Endothelial cell of umbilical vein (primary cell): ENCODE data around the gene PLXNB2.

Experiments used
- EZH2 ChIP-seq: IDR thresholded peaks from 2 replicates; pipeline ENCODE4 v1.6.1; 2012; ENCODE audit warnings: borderline replicate concordance, low read depth, mild to moderate bottlenecking, moderate library complexity, low read length, inconsistent platforms; ENCODE audit not compliant: severe bottlenecking
- JUN ChIP-seq: IDR thresholded peaks from 2 replicates; pipeline ENCODE4 v1.6.1; 2011; ENCODE audit warnings: borderline replicate concordance, low read depth; ENCODE audit not compliant: insufficient read length, insufficient read depth
- MYC ChIP-seq: IDR thresholded peaks from one replicate; pipeline ENCODE4 v1.6.1; 2011; ENCODE audit warnings: mild to moderate bottlenecking, low read depth, low read length
- POLR2A ChIP-seq: IDR thresholded peaks from 2 replicates; pipeline ENCODE4 v1.6.1; 2012; ENCODE audit warnings: low read depth, mild to moderate bottlenecking, control low read depth, low read length
- POLR2AphosphoS5 ChIP-seq: IDR thresholded peaks from 2 replicates; pipeline ENCODE4 v1.6.1; 2012; ENCODE audit warnings: low read depth, mild to moderate bottlenecking, control low read depth, low read length, moderate library complexity; ENCODE audit not compliant: insufficient read depth
- TF ChIP-seq, protein P1 (sequence below), 2 donors: IDR thresholded peaks; 1 replicate in 1 of 2; 2 replicates in 1 of 2; pipeline ENCODE4 v1.5.1; 2011; ENCODE audit warnings: low read length in 2 of 2, mild to moderate bottlenecking in 2 of 2, moderate library complexity in 2 of 2, control low read depth in 1 of 2, inconsistent platforms in 1 of 2, low read depth in 1 of 2; ENCODE audit not compliant: insufficient read depth in 1 of 2; ENCODE audit errors: extremely low read depth in 1 of 2
- TF ChIP-seq, protein P2 (sequence below): IDR thresholded peaks from 2 replicates; pipeline ENCODE4 v1.6.1; 2011; ENCODE audit not compliant: insufficient read depth, insufficient read length

DNA sequence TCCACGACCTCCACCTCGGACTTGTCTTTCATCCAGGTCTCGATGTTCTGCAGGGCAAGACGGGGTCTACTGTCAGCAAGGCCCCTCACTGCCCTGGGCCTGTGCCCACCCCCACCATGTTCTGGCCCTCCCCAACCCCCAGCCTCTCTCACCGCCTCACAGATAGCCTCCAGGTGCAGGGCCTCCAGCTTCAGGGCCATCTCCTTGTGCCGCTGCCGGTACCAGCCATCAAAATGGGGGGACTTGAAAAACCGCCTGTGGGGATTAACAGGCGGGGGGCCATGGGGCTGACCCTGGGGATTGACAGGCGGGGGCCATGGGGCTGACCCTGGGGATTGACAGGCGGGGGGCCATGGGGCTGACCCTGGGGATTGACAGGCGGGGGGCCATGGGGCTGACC lies 4.9 kb upstream of the PLXNB2 start:
- TF ChIP-seq POLR2A = no peak
- TF ChIP-seq, protein P1, sequence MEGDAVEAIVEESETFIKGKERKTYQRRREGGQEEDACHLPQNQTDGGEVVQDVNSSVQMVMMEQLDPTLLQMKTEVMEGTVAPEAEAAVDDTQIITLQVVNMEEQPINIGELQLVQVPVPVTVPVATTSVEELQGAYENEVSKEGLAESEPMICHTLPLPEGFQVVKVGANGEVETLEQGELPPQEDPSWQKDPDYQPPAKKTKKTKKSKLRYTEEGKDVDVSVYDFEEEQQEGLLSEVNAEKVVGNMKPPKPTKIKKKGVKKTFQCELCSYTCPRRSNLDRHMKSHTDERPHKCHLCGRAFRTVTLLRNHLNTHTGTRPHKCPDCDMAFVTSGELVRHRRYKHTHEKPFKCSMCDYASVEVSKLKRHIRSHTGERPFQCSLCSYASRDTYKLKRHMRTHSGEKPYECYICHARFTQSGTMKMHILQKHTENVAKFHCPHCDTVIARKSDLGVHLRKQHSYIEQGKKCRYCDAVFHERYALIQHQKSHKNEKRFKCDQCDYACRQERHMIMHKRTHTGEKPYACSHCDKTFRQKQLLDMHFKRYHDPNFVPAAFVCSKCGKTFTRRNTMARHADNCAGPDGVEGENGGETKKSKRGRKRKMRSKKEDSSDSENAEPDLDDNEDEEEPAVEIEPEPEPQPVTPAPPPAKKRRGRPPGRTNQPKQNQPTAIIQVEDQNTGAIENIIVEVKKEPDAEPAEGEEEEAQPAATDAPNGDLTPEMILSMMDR (IDR thresholded peaks at IDR 0.05; ENCODE audit: extremely low read depth in 1 of 2, insufficient read depth in 1 of 2, low read depth in 1 of 2, low read length in 2 of 2) = no peak
- TF ChIP-seq JUN = no peak
- TF ChIP-seq, protein P2, sequence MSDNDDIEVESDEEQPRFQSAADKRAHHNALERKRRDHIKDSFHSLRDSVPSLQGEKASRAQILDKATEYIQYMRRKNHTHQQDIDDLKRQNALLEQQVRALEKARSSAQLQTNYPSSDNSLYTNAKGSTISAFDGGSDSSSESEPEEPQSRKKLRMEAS = no peak
- TF ChIP-seq POLR2AphosphoS5 = no peak
- no peak for TF ChIP-seq EZH2
- no peak for TF ChIP-seq MYC
